GM18951 (cell line): ENCODE data around the gene RFLNA.

Experiments used
- POLR2A ChIP-seq: IDR thresholded peaks from 4 replicates; pipeline ENCODE4 v1.6.1; 2011; ENCODE audit warnings: mild to moderate bottlenecking; ENCODE audit not compliant: insufficient read length, insufficient read depth; ENCODE audit errors: extremely low read depth
- in situ Hi-C: fragments of 300-500 bp; cut with MboI; formaldehyde crosslinking; loops from one replicate; pipeline ENCODE4 v1.12.0; 2022; ENCODE audit warnings: low sequenced_read_pairs, mixed read lengths, inconsistent platforms; ENCODE audit not compliant: unreplicated experiment

RFLNA gene

GRCh38 chr12:124346425-124347168 is 51.7 kb downstream of the RFLNA start:
- no peak for TF ChIP-seq POLR2A
- in situ Hi-C loops = no loop called here

- TF ChIP-seq POLR2A = no peak
- in situ Hi-C loops = no loop called here
These were observed 52.4 kb downstream of the RFLNA start for GRCh38 chr12:124347335-124347734.

GRCh38 chr12:124347805-124348658 is 53.1 kb downstream of the RFLNA start:
- in situ Hi-C loops = no loop called here
- TF ChIP-seq POLR2A = no peak

GRCh38 chr12:124348659-124349380 is 53.9 kb downstream of the RFLNA start:
- in situ Hi-C loops = no loop called here
- TF ChIP-seq POLR2A = no peak

- no peak for TF ChIP-seq POLR2A
- in situ Hi-C loops = loop anchor here (25.0 kb wide), 1 partner anchor 412 kb away; no protein-coding TSS in a partner anchor
These were observed 55.6 kb downstream of the RFLNA start for GRCh38 chr12:124350491-124350890.

GRCh38 chr12:124351422-124351821 is 56.5 kb downstream of the RFLNA start:
- TF ChIP-seq POLR2A = no peak
- in situ Hi-C loops = loop anchor here (25.0 kb wide), 1 partner anchor 411 kb away; no protein-coding TSS in a partner anchor

GRCh38 chr12:124352257-124352656 is 57.4 kb downstream of the RFLNA start:
- no peak for TF ChIP-seq POLR2A
- in situ Hi-C loops = loop anchor here (25.0 kb wide), 1 partner anchor 410 kb away; no protein-coding TSS in a partner anchor

- in situ Hi-C loops = loop anchor here (25.0 kb wide), 1 partner anchor 409 kb away; no protein-coding TSS in a partner anchor
- TF ChIP-seq POLR2A = no peak
These were observed 57.9 kb downstream of the RFLNA start for GRCh38 chr12:124352839-124353238.

GRCh38 chr12:124354400-124354799 is 59.5 kb downstream of the RFLNA start:
- in situ Hi-C loops = loop anchor here (25.0 kb wide), 1 partner anchor 408 kb away; no protein-coding TSS in a partner anchor
- no peak for TF ChIP-seq POLR2A

GRCh38 chr12:124356221-124356620 is 61.3 kb downstream of the RFLNA start:
- no peak for TF ChIP-seq POLR2A
- in situ Hi-C loops = loop anchor here (25.0 kb wide), 1 partner anchor 406 kb away; no protein-coding TSS in a partner anchor

GRCh38 chr12:124357616-124358015 is 62.7 kb downstream of the RFLNA start:
- in situ Hi-C loops = loop anchor here (25.0 kb wide), 1 partner anchor 405 kb away; no protein-coding TSS in a partner anchor
- TF ChIP-seq POLR2A = no peak

GRCh38 chr12:124358572-124358971 is 63.7 kb downstream of the RFLNA start:
- in situ Hi-C loops = loop anchor here (25.0 kb wide), 1 partner anchor 404 kb away; no protein-coding TSS in a partner anchor
- TF ChIP-seq POLR2A = no peak

- in situ Hi-C loops = loop anchor here (25.0 kb wide), 1 partner anchor 402 kb away; no protein-coding TSS in a partner anchor
These were observed 65.0 kb downstream of the RFLNA start for GRCh38 chr12:124359671-124360581.

More at GRCh38 chr12:124359671-124360581, 65.0 kb downstream of the RFLNA start:
- no peak for TF ChIP-seq POLR2A
